Loucy (cell line): ENCODE data around the gene ACAP1.

ENCODE experiments used
- CTCF ChIP-seq: fragments of 200-600 bp; sonication (generic); conservative IDR thresholded peaks from 2 replicates; pipeline ENCODE4 v1.5.1; 2014; ENCODE audit warnings: mild to moderate bottlenecking, antibody characterized with exemption, low read length
- EZH2phosphoT487 ChIP-seq: fragments of 200-600 bp; IDR thresholded peaks from 2 replicates; pipeline ENCODE4 v1.6.1; 2018; ENCODE audit warnings: antibody characterized with exemption, mild to moderate bottlenecking, moderate library complexity, borderline replicate concordance

- TF ChIP-seq CTCF (no peak), EZH2phosphoT487 (no peak)
Observed at GRCh38 chr17:7356756-7357155, 20.4 kb downstream of the ACAP1 start.
